ENCODE results near the gene SLIT1. TPM values are rescaled to one million over a fixed set of nuclear protein-coding genes. Genes with fewer than 3 reads are reported as not detected.

Gene SLIT1
- polyA plus RNA-seq, 1 donor from 2014 or later = 9.5 TPM

GRCh38 chr10:96971324-96971723 is 214.4 kb downstream of the SLIT1 start:
- H2AFZ ChIP-seq (ENCODE audit: low read depth, low read length) = no peak overlapping the region
- H3K36me3 ChIP-seq (ENCODE audit: insufficient read depth, low read length) = peaks cover 5% of the 10 kb centered on the region

GRCh38 chr10:96968682-96969423 is 216.9 kb downstream of the SLIT1 start:
- H3K36me3 ChIP-seq (ENCODE audit: insufficient read depth, low read length) = peaks cover 5% of the 10 kb centered on the region
- peaks cover 3% of the 10 kb centered on the region for H3K79me2 ChIP-seq (replicated peaks; ENCODE audit: insufficient read depth, low read length)
- H3K9me2 ChIP-seq (ENCODE audit: insufficient read depth, low read length) = no peaks in the 10 kb centered on the region

More at GRCh38 chr10:96971324-96971723, 214.4 kb downstream of the SLIT1 start:
- Histone ChIP-seq H3K4me3 (ENCODE audit: low read length) (no peak overlapping the region), H3K4me2 (ENCODE audit: low read length) (no peak overlapping the region), H3K79me2 (replicated peaks; ENCODE audit: insufficient read depth, low read length) (no peaks in the 10 kb centered on the region), H3K9me3 (ENCODE audit: low read length) (no peaks in the 10 kb centered on the region), H3K27ac (ENCODE audit: low read length) (no peak overlapping the region), H4K20me1 (ENCODE audit: insufficient read depth) (no peaks in the 10 kb centered on the region), H3K27me3 (ENCODE audit: insufficient read depth, low read depth, low read length) (no peaks in the 10 kb centered on the region), H3K9me2 (ENCODE audit: insufficient read depth, low read length) (no peaks in the 10 kb centered on the region), H3F3A (ENCODE audit: insufficient read depth, low read length, poor library complexity, severe bottlenecking) (no peaks in the 10 kb centered on the region), H3K9ac (ENCODE audit: low read length) (no peak overlapping the region)
- TF ChIP-seq REST (IDR thresholded peaks at IDR 0.05; ENCODE audit: borderline replicate concordance) = no peak
- no peak for TF ChIP-seq CTCF (IDR thresholded peaks at IDR 0.05; ENCODE audit: poor library complexity, severe bottlenecking)
- no peak for TF ChIP-seq SMC3 (conservative IDR thresholded peaks at IDR 0.05; ENCODE audit: poor library complexity)
- TF ChIP-seq EP300 (conservative IDR thresholded peaks at IDR 0.05; ENCODE audit: poor library complexity, severe bottlenecking) = no peak
- TF ChIP-seq MXI1 (conservative IDR thresholded peaks at IDR 0.05; ENCODE audit: poor library complexity, severe bottlenecking) = no peak

GRCh38 chr10:96967847-96968246 is 217.9 kb downstream of the SLIT1 start:
- Histone ChIP-seq H2AFZ (ENCODE audit: low read depth, low read length) (no peak overlapping the region), H3K9me3 (ENCODE audit: low read length) (no peaks in the 10 kb centered on the region), H4K20me1 (ENCODE audit: insufficient read depth) (no peaks in the 10 kb centered on the region), H3F3A (ENCODE audit: insufficient read depth, low read length, poor library complexity, severe bottlenecking) (peaks cover 4% of the 10 kb centered on the region), H3K9ac (ENCODE audit: low read length) (no peak overlapping the region), H3K4me3 (ENCODE audit: low read length) (no peak overlapping the region), H3K27ac (ENCODE audit: low read length) (no peak overlapping the region), H3K4me2 (ENCODE audit: low read length) (no peak overlapping the region), H3K9me2 (ENCODE audit: insufficient read depth, low read length) (no peaks in the 10 kb centered on the region), H3K36me3 (ENCODE audit: insufficient read depth, low read length) (peaks cover 5% of the 10 kb centered on the region), H3K79me2 (replicated peaks; ENCODE audit: insufficient read depth, low read length) (peaks cover 4% of the 10 kb centered on the region), H3K27me3 (ENCODE audit: insufficient read depth, low read depth, low read length) (no peaks in the 10 kb centered on the region)
- TF ChIP-seq RAD21 (conservative IDR thresholded peaks at IDR 0.05) (no peak), EZH2 (IDR thresholded peaks at IDR 0.05; ENCODE audit: borderline replicate concordance, insufficient read depth, low read length, poor library complexity, severe bottlenecking) (no peak), SMC3 (conservative IDR thresholded peaks at IDR 0.05; ENCODE audit: poor library complexity) (no peak), EP300 (conservative IDR thresholded peaks at IDR 0.05; ENCODE audit: poor library complexity, severe bottlenecking) (no peak), TAF1 (IDR thresholded peaks at IDR 0.05; ENCODE audit: low read depth) (no peak), CTCF (IDR thresholded peaks at IDR 0.05; ENCODE audit: poor library complexity, severe bottlenecking) (no peak), MXI1 (conservative IDR thresholded peaks at IDR 0.05; ENCODE audit: poor library complexity, severe bottlenecking) (no peak), REST (IDR thresholded peaks at IDR 0.05; ENCODE audit: borderline replicate concordance) (no peak), POLR2AphosphoS5 (IDR thresholded peaks at IDR 0.05) (no peak)

More at GRCh38 chr10:96968682-96969423, 216.9 kb downstream of the SLIT1 start:
- no peaks in the 10 kb centered on the region for H4K20me1 ChIP-seq (ENCODE audit: insufficient read depth)
- no peak overlapping the region for H2AFZ ChIP-seq (ENCODE audit: low read depth, low read length)
- H3K27me3 ChIP-seq (ENCODE audit: insufficient read depth, low read depth, low read length) = no peaks in the 10 kb centered on the region
- no peak for TF ChIP-seq RAD21 (conservative IDR thresholded peaks at IDR 0.05)
- no peak for TF ChIP-seq EP300 (conservative IDR thresholded peaks at IDR 0.05; ENCODE audit: poor library complexity, severe bottlenecking)
- TF ChIP-seq TAF1 (IDR thresholded peaks at IDR 0.05; ENCODE audit: low read depth) = no peak
- H3K4me3 ChIP-seq (ENCODE audit: low read length) = no peak overlapping the region
- no peak overlapping the region for H3K27ac ChIP-seq (ENCODE audit: low read length)
- H3K9me3 ChIP-seq (ENCODE audit: low read length) = no peaks in the 10 kb centered on the region
- peaks cover 4% of the 10 kb centered on the region for H3F3A ChIP-seq (ENCODE audit: insufficient read depth, low read length, poor library complexity, severe bottlenecking)
- H3K9ac ChIP-seq (ENCODE audit: low read length) = no peak overlapping the region
- H3K4me2 ChIP-seq (ENCODE audit: low read length) = no peak overlapping the region

Measured in neural cell (in vitro differentiated cells).